ENCODE data around the gene GRN.
"Not testable (repeated sequence)": the region's sequence is repeated elsewhere in the genome, so short reads cannot be mapped to it uniquely, and the experiment has no call there.

GRN gene

DNA sequence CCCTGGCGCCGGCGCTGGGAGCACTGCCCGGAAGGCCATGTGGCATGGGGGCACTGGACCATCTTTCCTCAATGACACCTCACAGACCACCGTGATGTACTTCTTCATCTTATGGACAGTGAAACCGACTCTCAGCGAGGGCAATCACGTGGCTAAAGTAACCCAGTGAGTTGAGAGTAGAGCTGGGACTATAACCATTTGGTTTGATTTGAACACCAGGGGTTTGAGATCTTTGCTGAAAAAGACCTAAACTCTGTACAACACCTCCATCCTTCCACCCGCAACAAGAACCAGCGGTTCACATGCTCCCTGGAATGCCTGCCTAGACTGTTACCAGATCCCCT lies 41.1 kb downstream of the GRN start:
- H3K27ac ChIP-seq = peak overlapping the region; percentile 62; the same call in 1 of the 2 replicates
- TF ChIP-seq, protein P1, sequence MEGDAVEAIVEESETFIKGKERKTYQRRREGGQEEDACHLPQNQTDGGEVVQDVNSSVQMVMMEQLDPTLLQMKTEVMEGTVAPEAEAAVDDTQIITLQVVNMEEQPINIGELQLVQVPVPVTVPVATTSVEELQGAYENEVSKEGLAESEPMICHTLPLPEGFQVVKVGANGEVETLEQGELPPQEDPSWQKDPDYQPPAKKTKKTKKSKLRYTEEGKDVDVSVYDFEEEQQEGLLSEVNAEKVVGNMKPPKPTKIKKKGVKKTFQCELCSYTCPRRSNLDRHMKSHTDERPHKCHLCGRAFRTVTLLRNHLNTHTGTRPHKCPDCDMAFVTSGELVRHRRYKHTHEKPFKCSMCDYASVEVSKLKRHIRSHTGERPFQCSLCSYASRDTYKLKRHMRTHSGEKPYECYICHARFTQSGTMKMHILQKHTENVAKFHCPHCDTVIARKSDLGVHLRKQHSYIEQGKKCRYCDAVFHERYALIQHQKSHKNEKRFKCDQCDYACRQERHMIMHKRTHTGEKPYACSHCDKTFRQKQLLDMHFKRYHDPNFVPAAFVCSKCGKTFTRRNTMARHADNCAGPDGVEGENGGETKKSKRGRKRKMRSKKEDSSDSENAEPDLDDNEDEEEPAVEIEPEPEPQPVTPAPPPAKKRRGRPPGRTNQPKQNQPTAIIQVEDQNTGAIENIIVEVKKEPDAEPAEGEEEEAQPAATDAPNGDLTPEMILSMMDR (conservative IDR thresholded peaks at IDR 0.05) = no peak

DNA sequence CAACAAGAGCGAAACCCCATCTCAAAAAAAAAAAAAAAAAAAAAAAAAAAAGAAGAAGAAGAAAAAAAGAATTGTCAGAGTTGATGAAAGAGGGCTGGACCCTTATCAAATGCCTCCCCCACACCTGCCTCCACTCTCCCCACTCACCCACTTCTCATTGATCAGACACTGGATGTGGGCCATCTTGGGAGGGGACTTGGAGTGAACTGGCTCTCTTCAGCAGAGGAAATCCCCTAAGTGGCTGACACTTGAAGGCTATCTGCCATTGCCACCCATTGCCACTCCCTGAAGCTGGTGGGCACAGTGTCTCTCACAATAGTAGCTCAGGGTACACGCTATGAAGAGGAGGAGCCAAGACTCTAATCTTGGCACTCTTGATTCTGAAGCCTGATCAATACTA lies 42.7 kb downstream of the GRN start:
- H3K27ac ChIP-seq = no peak overlapping the region
- TF ChIP-seq, protein P1 (conservative IDR thresholded peaks at IDR 0.05) = no peak

DNA sequence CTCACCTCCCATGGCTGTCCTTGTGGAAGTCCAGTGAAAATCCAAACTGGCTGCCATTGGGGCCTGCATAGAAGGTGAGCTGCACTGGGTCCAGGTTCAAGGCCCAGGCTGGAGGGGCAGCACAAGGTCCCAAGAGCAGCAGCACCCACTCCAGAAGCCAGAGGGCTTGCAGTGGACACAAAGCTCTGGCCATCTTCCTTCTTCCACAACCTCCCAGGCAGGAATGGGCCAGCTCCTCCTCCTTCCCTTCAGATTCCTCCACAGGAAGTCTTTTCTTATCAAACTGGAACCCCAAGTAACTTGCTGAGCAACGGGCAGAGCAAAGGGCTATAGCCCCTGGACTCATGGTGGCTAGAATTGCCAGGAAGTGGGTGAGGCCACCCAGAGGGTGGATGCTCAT lies 44.2 kb downstream of the GRN start, which contains the start of gene ITGA2B:
Gene ITGA2B, minus strand, starts transcription at position 369 of the 400 bp plus-strand sequence. Its CDS starts 176 bp downstream, at position 193.
- TF ChIP-seq, protein P1 (conservative IDR thresholded peaks at IDR 0.05) = no peak
- no peak within 1 kb of the TSS for H3K27ac ChIP-seq

DNA sequence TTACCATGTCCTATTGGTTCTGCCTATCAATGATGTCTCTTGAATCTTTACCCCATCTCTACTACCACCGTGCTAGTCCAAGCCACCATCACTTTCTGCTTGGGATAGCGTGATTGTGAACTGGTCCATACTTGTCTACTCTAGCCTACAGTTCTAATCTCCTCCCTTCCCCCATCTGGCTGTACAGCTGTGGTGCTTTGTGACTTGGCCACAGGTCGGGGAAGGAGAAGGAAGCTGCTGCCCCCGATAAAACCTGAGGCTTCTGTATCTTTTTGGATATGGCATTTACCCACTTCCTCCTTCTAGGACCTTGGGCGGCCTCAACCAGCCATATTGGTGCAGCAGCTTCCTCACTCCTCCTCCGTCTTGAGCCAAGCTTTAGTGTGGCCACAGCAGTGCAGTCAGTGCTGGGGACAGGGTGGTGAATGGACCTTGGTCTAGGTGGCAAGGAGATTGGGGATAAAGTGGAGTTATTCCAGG lies 44.7 kb downstream of the GRN start:
- TF ChIP-seq, protein P1 (conservative IDR thresholded peaks at IDR 0.05) = no peak
- no peak overlapping the region for H3K27ac ChIP-seq

DNA sequence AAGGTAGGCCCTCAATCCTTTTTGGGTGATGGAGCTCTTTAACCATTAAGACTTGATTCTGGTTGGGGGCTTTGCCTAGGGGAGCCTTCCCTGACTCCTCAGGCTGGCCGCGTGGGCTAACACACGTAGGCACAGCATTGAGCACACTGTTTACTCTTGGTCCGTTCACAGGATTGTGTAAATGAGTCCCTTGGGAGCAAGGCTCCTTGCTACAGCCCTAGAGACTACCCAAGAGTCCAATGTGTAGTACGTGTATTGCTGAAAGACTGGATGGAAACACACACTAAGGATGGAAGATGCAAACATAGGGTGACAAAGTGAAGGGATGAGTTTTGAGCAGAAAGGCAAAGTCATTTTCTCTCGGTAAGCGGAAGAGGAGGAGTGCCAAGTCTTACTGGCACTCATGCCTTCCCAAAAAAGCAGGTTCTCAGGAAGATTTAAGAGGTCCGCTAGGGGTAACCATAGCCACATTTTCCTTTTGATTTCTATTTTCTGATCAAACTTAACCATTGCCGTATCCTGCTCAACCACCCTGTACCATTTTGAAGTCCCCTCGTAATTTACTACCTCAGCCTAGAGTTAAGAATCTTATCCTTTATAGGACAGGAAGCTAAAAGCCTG lies 45.3 kb downstream of the GRN start:
- TF ChIP-seq, protein P1 (conservative IDR thresholded peaks at IDR 0.05) = no peak
- no peak overlapping the region for H3K27ac ChIP-seq

DNA sequence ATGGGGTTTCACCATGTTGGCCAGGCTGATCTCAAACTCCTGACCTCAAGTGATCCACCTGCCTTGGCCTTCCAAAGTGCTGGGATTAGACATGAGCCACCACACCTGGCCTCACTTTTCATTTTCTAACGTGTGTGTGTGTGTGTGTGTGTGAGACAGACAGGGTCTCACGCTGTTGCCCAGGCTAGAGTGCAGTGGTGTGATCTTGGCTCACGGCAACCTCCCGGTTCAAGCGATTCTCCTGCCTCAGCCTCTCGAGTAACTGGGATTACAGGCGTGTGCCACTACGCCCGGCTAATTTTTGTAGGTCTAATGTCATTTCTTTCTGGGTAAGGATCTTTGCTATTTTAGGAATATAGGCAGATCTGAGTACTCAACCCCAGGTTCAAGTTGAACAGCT lies 49.0 kb downstream of the GRN start:
- not testable (repeated sequence) for H3K27ac ChIP-seq

DNA sequence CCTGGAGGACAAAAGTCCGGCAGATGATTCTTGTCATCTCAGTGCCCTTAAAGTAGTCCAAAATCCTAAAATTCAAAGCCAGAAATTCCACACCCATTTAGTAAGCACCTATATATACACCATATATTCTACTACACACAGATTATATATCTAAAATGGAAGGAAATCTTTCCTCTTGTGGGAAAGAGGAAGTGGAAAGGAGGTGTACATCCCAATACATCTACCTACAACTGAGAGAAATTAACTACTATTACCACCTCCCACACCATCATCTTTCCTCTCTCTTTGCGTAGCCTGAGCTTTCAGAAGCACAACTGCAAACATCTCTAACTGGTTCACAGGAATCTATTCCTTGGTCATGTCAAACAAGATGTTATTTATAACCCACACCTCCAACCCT lies 49.7 kb downstream of the GRN start:
- TF ChIP-seq, protein P1 (conservative IDR thresholded peaks at IDR 0.05) = no peak
- H3K27ac ChIP-seq = no peak overlapping the region

DNA sequence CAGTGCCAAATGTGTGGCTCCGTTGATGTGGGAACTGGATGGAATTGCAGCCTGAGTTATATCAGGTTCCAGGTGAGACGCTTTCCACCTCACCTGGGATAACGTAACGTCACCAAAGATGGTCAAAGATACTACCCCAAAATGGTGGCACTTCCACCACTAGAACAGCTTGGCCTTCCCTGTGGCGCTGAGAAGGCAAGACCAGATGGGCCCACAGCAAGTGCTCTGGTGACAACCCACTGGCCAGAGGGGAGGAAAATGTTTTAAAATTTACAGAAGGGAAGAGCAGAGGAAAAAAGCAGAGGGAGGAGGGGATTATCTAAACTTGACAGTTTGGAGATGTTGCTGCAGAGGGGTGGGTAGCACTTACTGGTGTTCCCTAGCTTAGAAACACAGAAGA lies 51.8 kb downstream of the GRN start:
- H3K27ac ChIP-seq = no peak overlapping the region
- TF ChIP-seq, protein P1 (conservative IDR thresholded peaks at IDR 0.05) = no peak

Data from VCaP (cell line).